ENCODE data around the gene UNC5A.

The UNC5A gene

GRCh38 chr5:176802116-176802784, 8.1 kb upstream of the UNC5A start:
- H3K9me3 Mint-ChIP-seq: no peaks in the 10 kb centered on the region
- H3K4me1 Mint-ChIP-seq: no peaks in the 10 kb centered on the region
- no peak for TF ChIP-seq CTCF (IDR thresholded peaks at IDR 0.05; ENCODE audit: unreplicated experiment in 3 of 3)
- no peak overlapping the region for H3K27ac Mint-ChIP-seq
- H3K36me3 Mint-ChIP-seq (ENCODE audit: low read depth): no peaks in the 10 kb centered on the region
- peaks cover 55% of the 10 kb centered on the region for H3K27me3 Mint-ChIP-seq (ENCODE audit: low read depth)
- no peak overlapping the region for H3K4me3 Mint-ChIP-seq

- H3K4me1 Mint-ChIP-seq: no peaks in the 10 kb centered on the region
- peaks cover 56% of the 10 kb centered on the region for H3K27me3 Mint-ChIP-seq (ENCODE audit: low read depth)
- no peaks in the 10 kb centered on the region for H3K36me3 Mint-ChIP-seq (ENCODE audit: low read depth)
- H3K9me3 Mint-ChIP-seq: no peaks in the 10 kb centered on the region
- H3K4me3 Mint-ChIP-seq: no peak overlapping the region
- no peak overlapping the region for H3K27ac Mint-ChIP-seq
- TF ChIP-seq CTCF (IDR thresholded peaks at IDR 0.05; ENCODE audit: unreplicated experiment in 3 of 3): no peak
These were observed 7.1 kb upstream of the UNC5A start for GRCh38 chr5:176803068-176803942.

- H3K4me1 Mint-ChIP-seq: peaks cover 2% of the 10 kb centered on the region
- no peaks in the 10 kb centered on the region for H3K36me3 Mint-ChIP-seq (ENCODE audit: low read depth)
- H3K4me3 Mint-ChIP-seq: no peak overlapping the region
- no peak for TF ChIP-seq CTCF (IDR thresholded peaks at IDR 0.05; ENCODE audit: unreplicated experiment in 3 of 3)
- peaks cover 63% of the 10 kb centered on the region for H3K27me3 Mint-ChIP-seq (ENCODE audit: low read depth)
- H3K9me3 Mint-ChIP-seq: no peaks in the 10 kb centered on the region
- H3K27ac Mint-ChIP-seq: no peak overlapping the region
These were observed 6.3 kb upstream of the UNC5A start for GRCh38 chr5:176803943-176804498.

- peaks cover 9% of the 10 kb centered on the region for H3K4me1 Mint-ChIP-seq
- peaks cover 74% of the 10 kb centered on the region for H3K27me3 Mint-ChIP-seq (ENCODE audit: low read depth)
- peaks cover 1% of the 10 kb centered on the region for H3K9me3 Mint-ChIP-seq
- no peaks in the 10 kb centered on the region for H3K36me3 Mint-ChIP-seq (ENCODE audit: low read depth)
- no peak for TF ChIP-seq CTCF (IDR thresholded peaks at IDR 0.05; ENCODE audit: unreplicated experiment in 3 of 3)
- H3K4me3 Mint-ChIP-seq: peak overlapping the region in 2 of 3 experiments; percentile 24 to 26
- no peak overlapping the region for H3K27ac Mint-ChIP-seq
These were observed 4.2 kb upstream of the UNC5A start for GRCh38 chr5:176806137-176806536.

- H3K4me1 Mint-ChIP-seq: peaks cover 12% of the 10 kb centered on the region
- H3K27ac Mint-ChIP-seq: no peak overlapping the region
- H3K4me3 Mint-ChIP-seq: peak overlapping the region; percentile 79 to 89 (median 89)
- peaks cover 2% of the 10 kb centered on the region for H3K9me3 Mint-ChIP-seq
- H3K36me3 Mint-ChIP-seq (ENCODE audit: low read depth): no peaks in the 10 kb centered on the region
- TF ChIP-seq CTCF (IDR thresholded peaks at IDR 0.05; ENCODE audit: unreplicated experiment in 3 of 3): no peak
- H3K27me3 Mint-ChIP-seq (ENCODE audit: low read depth): peaks cover 90% of the 10 kb centered on the region
These were observed 747 bp upstream of the UNC5A start for GRCh38 chr5:176809544-176810080.

Measured in nephron (organoid).